ENCODE measurements around the gene CRYBB1. TPM values are rescaled to one million over a fixed set of nuclear protein-coding genes. Genes with fewer than 3 reads are reported as not detected.

Gene CRYBB1
- total RNA-seq, 4 donors from 2014 or later = 0.40 TPM; not detected in 3

GRCh38 chr22:26567610-26568009 lies 50.2 kb downstream of the CRYBB1 start:
- TF ChIP-seq POLR2AphosphoS5 (IDR thresholded peaks at IDR 0.05) = no peak
- no peak for TF ChIP-seq POLR2A (IDR thresholded peaks at IDR 0.05)
- TF ChIP-seq EP300 (IDR thresholded peaks at IDR 0.05) = no peak
- TF ChIP-seq CTCF (IDR thresholded peaks at IDR 0.05) = no peak
- peaks cover 0 to 10% of the 10 kb centered on the region in 2 donors for H3K36me3 ChIP-seq
- no peak overlapping the region for H3K4me3 ChIP-seq
- no peaks in the 10 kb centered on the region for H3K9me3 ChIP-seq
- 51 to 60% methylated on average over 2 of the region's 2 CpGs for WGBS, 2 donors (ENCODE audit: low coverage in 1 of 2)
- H3K27ac ChIP-seq = no peak overlapping the region
- H3K27me3 ChIP-seq = no peaks in the 10 kb centered on the region
- H3K4me1 ChIP-seq = no peaks in the 10 kb centered on the region
- no peak for ATAC-seq

- no peak for ATAC-seq
- 100% methylated on average over 1 of the region's 3 CpGs for WGBS, 2 donors (ENCODE audit: low coverage in 1 of 2)
- Histone ChIP-seq H3K36me3 (peaks cover 0 to 10% of the 10 kb centered on the region in 2 donors), H3K4me1 (no peaks in the 10 kb centered on the region), H3K4me3 (no peak overlapping the region), H3K27ac (no peak overlapping the region), H3K9me3 (no peaks in the 10 kb centered on the region), H3K27me3 (no peaks in the 10 kb centered on the region)
- TF ChIP-seq POLR2AphosphoS5 (IDR thresholded peaks at IDR 0.05) = no peak
Observed at GRCh38 chr22:26566994-26567393, 50.8 kb downstream of the CRYBB1 start.

GRCh38 chr22:26565889-26566288 lies 51.9 kb downstream of the CRYBB1 start:
- no peak for ATAC-seq
- TF ChIP-seq EP300 (IDR thresholded peaks at IDR 0.05) = no peak
- TF ChIP-seq POLR2A (IDR thresholded peaks at IDR 0.05) = no peak

GRCh38 chr22:26565181-26565580 lies 52.6 kb downstream of the CRYBB1 start:
- ATAC-seq = no peak
- WGBS, 2 donors (ENCODE audit: low coverage in 1 of 2) = 93% methylated on average over 5 of the region's 6 CpGs; no CpG with 5 or more reads in 1 of the 2 donors
- Histone ChIP-seq H3K36me3 (peaks cover 0 to 10% of the 10 kb centered on the region in 2 donors), H3K27ac (no peak overlapping the region), H3K4me1 (no peaks in the 10 kb centered on the region), H3K27me3 (no peaks in the 10 kb centered on the region), H3K9me3 (no peaks in the 10 kb centered on the region), H3K4me3 (no peak overlapping the region)
- TF ChIP-seq EP300 (IDR thresholded peaks at IDR 0.05) = no peak
- no peak for TF ChIP-seq POLR2AphosphoS5 (IDR thresholded peaks at IDR 0.05)
- no peak for TF ChIP-seq POLR2A (IDR thresholded peaks at IDR 0.05)
- no peak for TF ChIP-seq CTCF (IDR thresholded peaks at IDR 0.05)

More at GRCh38 chr22:26565889-26566288, 51.9 kb downstream of the CRYBB1 start:
- Histone ChIP-seq H3K9me3 (no peaks in the 10 kb centered on the region), H3K4me3 (no peak overlapping the region), H3K27ac (no peak overlapping the region), H3K27me3 (no peaks in the 10 kb centered on the region), H3K36me3 (peaks cover 0 to 10% of the 10 kb centered on the region in 2 donors), H3K4me1 (no peaks in the 10 kb centered on the region)
- 81 to 88% methylated on average over 4 of the region's 8 CpGs for WGBS, 2 donors (ENCODE audit: low coverage in 1 of 2)

DNA sequence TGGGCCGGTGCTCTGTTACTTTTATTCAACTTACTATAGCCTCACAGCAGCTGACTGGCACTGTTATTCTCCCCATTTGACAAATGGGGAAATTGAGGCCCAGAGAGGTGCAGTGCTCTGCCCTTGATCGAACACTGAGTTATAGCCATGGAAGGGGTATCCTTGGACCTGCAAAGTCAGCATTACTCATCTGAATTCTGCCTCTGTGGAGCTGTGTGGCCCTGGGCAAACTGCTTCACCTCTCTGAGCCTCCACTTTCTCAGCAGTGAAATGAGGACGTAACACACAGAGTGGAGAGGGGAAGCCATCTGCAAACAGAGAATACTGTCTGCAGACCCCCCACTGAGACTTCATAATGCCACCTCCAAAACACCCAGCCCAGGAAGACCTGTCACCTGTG lies 53.2 kb downstream of the CRYBB1 start:
- H3K9me3 ChIP-seq = no peaks in the 10 kb centered on the region
- H3K27me3 ChIP-seq = no peaks in the 10 kb centered on the region
- peaks cover 0 to 10% of the 10 kb centered on the region in 2 donors for H3K36me3 ChIP-seq
- no peak overlapping the region for H3K4me3 ChIP-seq
- no peak for ATAC-seq
- no peak overlapping the region for H3K27ac ChIP-seq
- no peak for TF ChIP-seq EP300 (IDR thresholded peaks at IDR 0.05)
- TF ChIP-seq POLR2AphosphoS5 (IDR thresholded peaks at IDR 0.05) = no peak
- H3K4me1 ChIP-seq = no peaks in the 10 kb centered on the region
- 64% methylated on average over 2 of the region's 3 CpGs; no CpG with 5 or more reads in 1 of the 2 donors for WGBS, 2 donors (ENCODE audit: low coverage in 1 of 2)

- peaks cover 0 to 10% of the 10 kb centered on the region in 2 donors for H3K36me3 ChIP-seq
- no peak overlapping the region for H3K27ac ChIP-seq
- H3K9me3 ChIP-seq = no peaks in the 10 kb centered on the region
- H3K27me3 ChIP-seq = no peaks in the 10 kb centered on the region
- no peak overlapping the region for H3K4me3 ChIP-seq
- TF ChIP-seq POLR2AphosphoS5 (IDR thresholded peaks at IDR 0.05) (no peak), EP300 (IDR thresholded peaks at IDR 0.05) (no peak), POLR2A (IDR thresholded peaks at IDR 0.05) (no peak), CTCF (IDR thresholded peaks at IDR 0.05) (no peak)
- 91% methylated on average over 5 of the region's 8 CpGs; no CpG with 5 or more reads in 1 of the 2 donors for WGBS, 2 donors (ENCODE audit: low coverage in 1 of 2)
- no peak for ATAC-seq
- no peaks in the 10 kb centered on the region for H3K4me1 ChIP-seq
Observed at GRCh38 chr22:26564181-26564580, 53.6 kb downstream of the CRYBB1 start.
